NCI-H510A (cell line): ENCODE measurements around the gene CD6.

Experiments used
- DNase-seq: peaks from one replicate; lab custom pipeline; 2025; lab: John Stamatoyannopoulos, UW

CD6 gene

GRCh38 chr11:61008971-61009370 lies 37.5 kb downstream of the CD6 start:
- DNase-seq = no peak

- no peak for DNase-seq
These were observed 38.2 kb downstream of the CD6 start for GRCh38 chr11:61009392-61010275.

GRCh38 chr11:61010466-61011228 lies 39.2 kb downstream of the CD6 start:
- DNase-seq = no peak

- DNase-seq = no peak
These were observed 39.9 kb downstream of the CD6 start for GRCh38 chr11:61011229-61011870.

- no peak for DNase-seq
These were observed 40.7 kb downstream of the CD6 start for GRCh38 chr11:61011950-61012736.

GRCh38 chr11:61012737-61013215 lies 41.3 kb downstream of the CD6 start:
- no peak for DNase-seq

GRCh38 chr11:61018059-61018458 lies 46.6 kb downstream of the CD6 start:
- no peak for DNase-seq

- DNase-seq = no peak
These were observed 47.8 kb downstream of the CD6 start for GRCh38 chr11:61019037-61019831.

GRCh38 chr11:61019832-61020405 lies 48.4 kb downstream of the CD6 start:
- DNase-seq = no peak

GRCh38 chr11:61020551-61021235 lies 49.2 kb downstream of the CD6 start:
- no peak for DNase-seq

GRCh38 chr11:61021661-61022212 lies 50.3 kb downstream of the CD6 start:
- DNase-seq = no peak

GRCh38 chr11:61022311-61023085 lies 51.0 kb downstream of the CD6 start:
- DNase-seq = no peak

- DNase-seq = no peak
These were observed 51.8 kb downstream of the CD6 start for GRCh38 chr11:61023086-61023965.

GRCh38 chr11:61023966-61024295 lies 52.5 kb downstream of the CD6 start:
- no peak for DNase-seq

GRCh38 chr11:61024938-61025820 lies 53.7 kb downstream of the CD6 start:
- DNase-seq = no peak

- DNase-seq = no peak
These were observed 54.3 kb downstream of the CD6 start for GRCh38 chr11:61025821-61026120.
